H1 (cell line): ENCODE data around the gene DOK7. TPM values are rescaled to one million over a fixed set of nuclear protein-coding genes. Genes with fewer than 3 reads are reported as not detected.
A peak's percentile ranks its signal among the peaks of the same experiment; 100 is the strongest.

Experiments used
- BRCA1 ChIP-seq: IDR thresholded peaks from 2 replicates; pipeline ENCODE4 v1.6.1; 2012; ENCODE audit warnings: low read depth, low read length, improper control_type of control experiment
- CBX8 ChIP-seq: fragments of 300-800, 300-1000 bp; sonication (generic); IDR thresholded peaks from 2 replicates; pipeline ENCODE4 v1.7.1; 2016; ENCODE audit warnings: low read depth, low read length, borderline replicate concordance
- CEBPB ChIP-seq: IDR thresholded peaks from 2 replicates; pipeline ENCODE4 v1.6.1; 2012; ENCODE audit warnings: low read depth, low read length
- CHD2 ChIP-seq: IDR thresholded peaks from 2 replicates; pipeline ENCODE4 v1.6.1; 2012; ENCODE audit warnings: low read length, improper control_type of control experiment
- CREB1 ChIP-seq: IDR thresholded peaks from 2 replicates; pipeline ENCODE4 v1.6.1; 2012; ENCODE audit warnings: inconsistent platforms
- EGR1 ChIP-seq: IDR thresholded peaks from 2 replicates; pipeline ENCODE4 v1.6.1; 2011; ENCODE audit warnings: low read depth, low read length, borderline replicate concordance
- EP300 ChIP-seq, 2 experiments: IDR thresholded peaks; 1 replicate in 1 of 2; 2 replicates in 1 of 2; pipeline ENCODE4 v1.6.1; 2011 to 2012; ENCODE audit warnings: low read depth in 2 of 2, low read length in 2 of 2, mild to moderate bottlenecking in 2 of 2, borderline replicate concordance in 1 of 2, inconsistent platforms in 1 of 2, moderate library complexity in 1 of 2
- EZH2 ChIP-seq: fragments of 200-600 bp; sonication (generic); IDR thresholded peaks from 2 replicates; pipeline ENCODE4 v1.7.1; 2012; ENCODE audit warnings: low read depth, mild to moderate bottlenecking, moderate library complexity, low read length, inconsistent platforms; ENCODE audit not compliant: severe bottlenecking
- FOSL1 ChIP-seq: IDR thresholded peaks from 2 replicates; pipeline ENCODE4 v1.6.1; 2011; ENCODE audit warnings: mild to moderate bottlenecking, low read depth, low read length, moderate library complexity; ENCODE audit not compliant: insufficient read depth
- GTF2F1 ChIP-seq: IDR thresholded peaks from 2 replicates; pipeline ENCODE4 v1.6.1; 2012; ENCODE audit warnings: low read depth, low read length, improper control_type of control experiment, borderline replicate concordance
- HDAC6 ChIP-seq: IDR thresholded peaks from one replicate; pipeline ENCODE4 v1.7.1; 2012; ENCODE audit warnings: low read depth, mild to moderate bottlenecking, inconsistent platforms, low read length, moderate library complexity
- JUND ChIP-seq: IDR thresholded peaks from 2 replicates; pipeline ENCODE4 v1.6.1; 2011; ENCODE audit warnings: mild to moderate bottlenecking, improper control_type of control experiment, low read length
- KDM5A ChIP-seq: fragments of 200-600 bp; IDR thresholded peaks from 2 replicates; pipeline ENCODE4 v1.7.1; 2012; ENCODE audit warnings: mild to moderate bottlenecking, low read length, inconsistent platforms, mixed read lengths
- MAFK ChIP-seq: IDR thresholded peaks from 2 replicates; pipeline ENCODE4 v1.6.1; 2012; ENCODE audit warnings: low read depth, mild to moderate bottlenecking, improper control_type of control experiment, low read length
- NRF1 ChIP-seq: IDR thresholded peaks from 2 replicates; pipeline ENCODE4 v1.6.1; 2011; ENCODE audit warnings: mild to moderate bottlenecking, low read depth, low read length, improper control_type of control experiment
- POLR2A ChIP-seq, 2 experiments: IDR thresholded peaks; 1 replicate in 1 of 2; 2 replicates in 1 of 2; pipeline ENCODE4 v1.6.1; 2011; ENCODE audit warnings: low read depth in 2 of 2, low read length in 2 of 2, mild to moderate bottlenecking in 2 of 2; ENCODE audit errors: control extremely low read depth in 1 of 2
- POLR2AphosphoS5 ChIP-seq: IDR thresholded peaks from 2 replicates; pipeline ENCODE4 v1.6.1; 2011; ENCODE audit warnings: low read depth, low read length
- POU5F1 ChIP-seq: IDR thresholded peaks from 2 replicates; pipeline ENCODE4 v1.6.1; 2011; ENCODE audit warnings: low read depth, mild to moderate bottlenecking, low read length, moderate library complexity
- SAP30 ChIP-seq: fragments of 300-600 bp; sonication (generic); IDR thresholded peaks from 2 replicates; pipeline ENCODE4 v1.7.1; 2012; ENCODE audit warnings: low read length, moderate library complexity, mild to moderate bottlenecking, inconsistent platforms; ENCODE audit not compliant: insufficient read depth, insufficient replicate concordance
- SIN3A ChIP-seq, 2 experiments: IDR thresholded peaks in 1 of 2; conservative IDR thresholded peaks in 1 of 2; 2 replicates each; pipeline ENCODE4 v1.6.1; 2011 to 2012; ENCODE audit warnings: low read length in 2 of 2, improper control_type of control experiment in 1 of 2, low read depth in 1 of 2, mild to moderate bottlenecking in 1 of 2
- SP1 ChIP-seq: IDR thresholded peaks from 2 replicates; pipeline ENCODE4 v1.6.1; 2011; ENCODE audit warnings: low read depth, low read length
- SUZ12 ChIP-seq: fragments of 200-600 bp; sonication (generic); IDR thresholded peaks from 2 replicates; pipeline ENCODE4 v1.6.1; 2012; ENCODE audit warnings: mild to moderate bottlenecking, inconsistent platforms, low read length, moderate library complexity, mixed read lengths
- TAF1 ChIP-seq: IDR thresholded peaks from 2 replicates; pipeline ENCODE4 v1.6.1; 2011; ENCODE audit warnings: mild to moderate bottlenecking, low read depth, low read length
- TBP ChIP-seq: IDR thresholded peaks from 2 replicates; pipeline ENCODE4 v1.6.1; 2011; ENCODE audit warnings: low read depth, low read length, improper control_type of control experiment
- TCF12 ChIP-seq: IDR thresholded peaks from 2 replicates; pipeline ENCODE4 v1.6.1; 2011; ENCODE audit warnings: low read depth, mild to moderate bottlenecking, low read length
- YY1 ChIP-seq: IDR thresholded peaks from 2 replicates; pipeline ENCODE4 v1.6.1; 2011; ENCODE audit warnings: low read depth, mild to moderate bottlenecking, low read length
- polyA plus RNA-seq, 7 experiments: library from polyadenylated mRNA; depleted of rRNA in 3 of 7; stranded (reverse) in 5 of 7; unstranded in 2 of 7; fragments of >200 nt in 5 of 7; fragments of 200-250 nt in 2 of 7; gene quantifications; 1 replicate in 5 of 7; 2 replicates in 1 of 7; 4 replicates in 1 of 7; pipeline versions ENCODE4 v1.2.1 to v1.2.3, GENCODE V29; 2011 to 2013; ENCODE audit warnings: missing spikeins in 2 of 7, mixed read lengths in 2 of 7
- total RNA-seq: library from RNA; stranded (reverse); fragmentation: NEBNext Ultra II Directional; extraction: Animal tissue kit (Norgen Biotek cat#: 25700); gene quantifications from 2 replicates; pipeline ENCODE4 v1.2.1, GENCODE V29; 2021

Gene DOK7
- total and polyA plus RNA-seq, 2 of the 8 experiments (the other 6 are each of a cell fraction or from before 2014, with no cell fraction given): 0.32 TPM; not detected in 1

DNA sequence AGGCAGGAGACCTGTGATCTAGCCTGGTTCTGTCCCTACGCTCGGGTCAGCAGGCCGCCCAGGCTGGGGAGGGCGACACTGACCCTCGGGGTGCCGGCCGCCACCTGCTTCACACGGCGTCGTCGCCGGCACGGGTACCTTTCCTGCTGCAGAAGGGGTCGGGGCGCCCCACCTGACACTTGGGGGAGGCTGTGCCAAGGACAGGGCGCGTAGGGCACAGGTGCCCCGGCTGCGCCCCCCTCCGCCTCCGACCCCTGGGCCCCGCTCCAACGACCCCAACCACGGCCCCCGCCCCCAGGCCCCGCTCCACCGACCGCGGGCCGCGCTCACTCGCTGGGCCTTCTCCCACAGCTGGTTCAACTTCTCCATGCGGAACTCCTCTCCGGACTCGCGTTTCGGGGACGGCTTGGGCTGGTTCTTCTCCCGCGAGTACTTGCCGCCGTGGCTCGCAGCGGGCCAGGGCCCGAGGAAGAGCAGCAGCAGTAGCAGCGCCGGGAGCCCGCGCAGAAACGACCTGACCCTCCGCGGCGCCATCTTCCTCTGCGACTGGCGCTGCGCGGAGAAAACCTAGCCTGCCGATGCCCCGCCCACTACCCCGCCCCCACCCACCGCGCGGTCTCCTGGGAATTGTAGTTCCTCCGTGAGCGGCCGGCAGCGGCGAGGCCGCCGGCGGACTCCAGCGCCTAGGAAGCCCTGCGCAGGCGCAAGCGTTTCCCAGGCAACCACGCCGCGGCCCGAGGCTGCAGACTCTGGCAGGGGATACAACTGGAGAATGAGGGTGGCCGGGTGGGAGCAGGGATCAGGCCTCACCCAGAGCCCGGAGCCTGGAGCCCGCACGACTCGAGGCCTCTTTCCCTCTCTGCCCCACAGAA lies 69.0 kb downstream of the DOK7 start, which contains the start of gene LRPAP1 (continued):
- TF ChIP-seq TCF12 (no peak), FOSL1 (no peak), YY1 (peak; percentile 88), EZH2 (no peak), SP1 (no peak), TBP (peak; percentile 93), JUND (no peak), TAF1 (peak; percentile 99), SAP30 (peak; percentile 72), NRF1 (peak; percentile 95), CHD2 (no peak), GTF2F1 (no peak), EGR1 (no peak), CEBPB (no peak), BRCA1 (no peak; the same call in 1 of the 2 replicates), MAFK (no peak), POLR2AphosphoS5 (peak; percentile 90), POLR2A (IDR thresholded peaks at IDR 0.05; ENCODE audit: control extremely low read depth in 1 of 2, low read depth in 2 of 2, low read length in 2 of 2) (peak in 1 of 2 experiments; percentile 94; a peak in 2 of 3 replicates), SUZ12 (no peak; the same call in 1 of the 2 replicates), POU5F1 (no peak), CREB1 (no peak), EP300 (IDR thresholded peaks at IDR 0.05; ENCODE audit: borderline replicate concordance in 1 of 2, low read depth in 2 of 2, low read length in 2 of 2) (no peak), SIN3A (conservative IDR thresholded peaks at IDR 0.05 in 1 of 2, IDR thresholded peaks at IDR 0.05 in 1 of 2; ENCODE audit: low read depth in 1 of 2, low read length in 2 of 2) (peak in 1 of 2 experiments; percentile 72; a peak in 2 of 4 replicates), KDM5A (no peak), CBX8 (no peak), HDAC6 (no peak)
